HEK293 (cell line): ENCODE results near the gene CEMIP2.

Source experiments
- CTCF ChIA-PET: fragments of 350-600 bp; formaldehyde crosslinking; extraction: SDS; loops from one replicate; lab custom pipeline; 2021; ENCODE audit warnings: antibody characterized with exemption; lab: Yijun Ruan, JAX
- POLR2A ChIA-PET: fragments of 300-600 bp; formaldehyde crosslinking; extraction: SDS; loops from one replicate; lab custom pipeline; 2020; ENCODE audit warnings: antibody characterized with exemption, inconsistent platforms; lab: Yijun Ruan, JAX
- H3K27ac ChIP-seq: fragments of 200-500 bp; sonication (Bioruptor generic); 2 replicates; pipeline ENCODE4 v1.5.1; 2014; ENCODE audit warnings: low read depth, low read length, control low read depth, inconsistent platforms; ENCODE audit errors: extremely low read depth
- H3K36me3 ChIP-seq, 2 experiments: fragments of 200-500 bp in 1 of 2; sonication (Bioruptor generic) in 1 of 2; 1 replicate in 1 of 2; 2 replicates in 1 of 2; pipeline ENCODE4 v1.5.1; 2014 to 2017; ENCODE audit warnings: inconsistent platforms in 2 of 2, low read length in 2 of 2; ENCODE audit not compliant: control insufficient read depth in 2 of 2, insufficient read depth in 1 of 2
- H3K4me1 ChIP-seq: fragments of 200-500 bp; sonication (Bioruptor generic); 2 replicates; pipeline ENCODE4 v1.5.1; 2014; ENCODE audit warnings: mild to moderate bottlenecking, low read length, inconsistent platforms; ENCODE audit not compliant: control insufficient read depth, insufficient read depth
- H3K4me3 ChIP-seq: 2 replicates; pipeline ENCODE4 v1.5.1; 2011; ENCODE audit warnings: low read depth, mild to moderate bottlenecking, control low read depth, low read length, moderate library complexity
- H3K9me3 ChIP-seq: fragments of 200-500 bp; sonication (Bioruptor generic); 2 replicates; pipeline ENCODE4 v1.5.1; 2014; ENCODE audit warnings: low read depth, low read length, inconsistent platforms; ENCODE audit not compliant: control insufficient read depth, insufficient read depth
- FEZF1 ChIP-seq: fragments of 450-650 bp; formaldehyde crosslinking; IDR thresholded peaks from 2 replicates; pipeline ENCODE4 v1.5.1; 2016; ENCODE audit warnings: missing biosample characterization, missing genetic modification characterization
- GLI4 ChIP-seq: fragments of 450-650 bp; formaldehyde crosslinking; IDR thresholded peaks from 2 replicates; pipeline ENCODE4 v1.5.1; 2016; ENCODE audit warnings: missing biosample characterization, missing genetic modification characterization
- WT1 ChIP-seq: fragments of 450-650 bp; formaldehyde crosslinking; IDR thresholded peaks from 2 replicates; pipeline ENCODE4 v1.5.1; 2016; ENCODE audit warnings: missing biosample characterization, missing genetic modification characterization
- ZEB2 ChIP-seq: fragments of 450-650 bp; formaldehyde crosslinking; IDR thresholded peaks from 2 replicates; pipeline ENCODE4 v1.5.1; 2016; ENCODE audit warnings: missing biosample characterization, missing genetic modification characterization
- ZNF16 ChIP-seq: fragments of 450-650 bp; formaldehyde crosslinking; IDR thresholded peaks from 2 replicates; pipeline ENCODE4 v1.5.1; 2016; ENCODE audit warnings: low read depth, missing biosample characterization, missing genetic modification characterization
- ZNF184 ChIP-seq: fragments of 450-650 bp; IDR thresholded peaks from 2 replicates; pipeline ENCODE4 v1.5.1; 2018; ENCODE audit warnings: missing biosample characterization, mild to moderate bottlenecking, missing genetic modification characterization
- ZNF433 ChIP-seq: fragments of 450-650 bp; formaldehyde crosslinking; IDR thresholded peaks from 2 replicates; pipeline ENCODE4 v1.5.1; 2016; ENCODE audit warnings: missing biosample characterization, missing genetic modification characterization, low read depth
- ZNF548 ChIP-seq: fragments of 450-650 bp; formaldehyde crosslinking; IDR thresholded peaks from 2 replicates; pipeline ENCODE4 v1.5.1; 2016; ENCODE audit warnings: missing biosample characterization, missing genetic modification characterization
- ZNF621 ChIP-seq: fragments of 450-650 bp; formaldehyde crosslinking; IDR thresholded peaks from 2 replicates; pipeline ENCODE4 v1.5.1; 2017; ENCODE audit warnings: missing biosample characterization, missing genetic modification characterization
- ZNF639 ChIP-seq: fragments of 450-650 bp; formaldehyde crosslinking; IDR thresholded peaks from 2 replicates; pipeline ENCODE4 v1.5.1; 2016; ENCODE audit warnings: missing biosample characterization, missing genetic modification characterization
- ZNF654 ChIP-seq: fragments of 450-650 bp; formaldehyde crosslinking; IDR thresholded peaks from 2 replicates; pipeline ENCODE4 v1.5.1; 2016; ENCODE audit warnings: low read depth, missing biosample characterization, missing genetic modification characterization
- TF ChIP-seq, protein P1 (sequence below): fragments of 450-650 bp; formaldehyde crosslinking; IDR thresholded peaks from 2 replicates; pipeline ENCODE4 v1.5.1; 2016; ENCODE audit warnings: missing biosample characterization, missing genetic modification characterization
- TF ChIP-seq, protein P2 (sequence below): fragments of 450-650 bp; formaldehyde crosslinking; IDR thresholded peaks from 2 replicates; pipeline ENCODE4 v1.5.0; 2017; ENCODE audit warnings: missing biosample characterization, missing genetic modification characterization, borderline replicate concordance
- TF ChIP-seq, protein P3 (sequence below): fragments of 450-650 bp; formaldehyde crosslinking; optimal IDR thresholded peaks from 2 replicates; pipeline ENCODE3; 2016; ENCODE audit warnings: missing biosample characterization, mild to moderate bottlenecking, missing genetic modification characterization

Gene CEMIP2

DNA sequence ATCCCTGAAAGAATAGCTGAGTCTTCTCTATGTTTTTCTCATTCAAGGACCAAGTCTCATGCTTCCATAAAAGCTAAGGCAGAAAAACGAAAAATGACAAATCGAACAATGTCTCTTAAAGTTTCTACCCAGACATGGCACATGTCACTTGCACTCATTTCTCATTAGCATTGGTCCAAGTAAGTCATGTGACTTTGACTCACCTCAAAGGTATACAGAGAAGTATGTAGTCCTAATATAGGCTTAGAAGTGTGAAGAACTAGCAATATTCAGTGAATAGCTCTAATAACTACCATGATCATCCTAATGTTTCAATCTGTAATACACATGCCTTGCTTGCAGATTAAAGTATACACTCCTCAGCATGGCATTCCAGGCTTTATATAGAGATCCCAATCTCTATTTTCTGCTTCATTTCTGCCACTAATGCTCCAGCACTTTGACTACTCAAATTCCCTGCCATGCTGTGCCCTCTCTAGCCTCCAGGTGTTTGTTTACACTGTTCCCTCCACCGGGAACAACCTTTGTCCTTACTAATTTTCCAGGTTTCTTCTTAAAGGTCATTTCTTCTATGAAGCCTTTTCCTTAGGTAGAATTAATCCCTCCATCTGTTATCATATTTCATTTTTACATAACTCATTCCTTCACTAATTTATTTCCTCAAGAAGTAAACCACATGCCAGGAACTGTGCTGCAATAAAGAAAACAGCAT, 98.9 kb downstream of the CEMIP2 start:
- Histone ChIP-seq H3K4me3 (no peak overlapping the region), H3K9me3 (no peaks in the 10 kb centered on the region), H3K4me1 (no peaks in the 10 kb centered on the region), H3K36me3 (no peaks in the 10 kb centered on the region)
- ChIA-PET CTCF (interaction anchor here (0.7 kb wide), 1 partner anchor 188 kb away, joined by 3 read pairs; no protein-coding TSS in a partner anchor), POLR2A (no interaction called here)
- TF ChIP-seq ZNF184 (tag by site-specific recombination) (no peak), WT1 (tag by site-specific recombination) (no peak), GLI4 (no peak), ZNF16 (tag by site-specific recombination) (no peak)
- TF ChIP-seq, all 188 proteins: peak for 0
- no peak overlapping the region for H3K27ac ChIP-seq

DNA sequence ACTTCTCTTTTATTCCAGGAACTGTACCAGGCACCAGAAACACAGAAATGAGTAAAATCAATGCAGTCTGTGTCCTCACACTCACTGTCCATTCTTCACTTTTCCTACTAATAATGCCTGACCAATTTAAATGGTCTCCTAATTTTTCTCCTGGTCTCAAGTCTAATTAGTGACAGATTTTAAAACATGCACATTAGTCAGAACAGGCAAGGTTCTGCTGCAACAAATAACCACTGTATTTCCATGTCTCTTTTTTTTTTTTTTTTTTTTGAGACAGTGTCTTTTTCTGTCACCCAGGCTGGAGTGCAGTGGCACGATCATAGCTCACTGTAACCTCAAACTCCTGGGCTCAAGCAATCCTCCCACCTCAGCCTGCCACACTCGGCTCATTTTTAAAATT, 99.6 kb downstream of the CEMIP2 start:
- TF ChIP-seq ZNF654, result no peak
- no peak for TF ChIP-seq ZNF548 (tag by site-specific recombination)
- no peak for TF ChIP-seq ZNF639 (tag by site-specific recombination)
- no peak for TF ChIP-seq ZEB2 (tag by site-specific recombination)
- no peak for TF ChIP-seq FEZF1 (tag by site-specific recombination)
- no peak for TF ChIP-seq ZNF433 (tag by site-specific recombination)
- no peak for TF ChIP-seq ZNF621 (tag by site-specific recombination)
- Histone ChIP-seq H3K4me1 (no peaks in the 10 kb centered on the region), H3K4me3 (no peak overlapping the region), H3K36me3 (no peaks in the 10 kb centered on the region), H3K27ac (no peak overlapping the region), H3K9me3 (no peaks in the 10 kb centered on the region)
- CTCF ChIA-PET, result no interaction called here
- POLR2A ChIA-PET, result no interaction called here

DNA sequence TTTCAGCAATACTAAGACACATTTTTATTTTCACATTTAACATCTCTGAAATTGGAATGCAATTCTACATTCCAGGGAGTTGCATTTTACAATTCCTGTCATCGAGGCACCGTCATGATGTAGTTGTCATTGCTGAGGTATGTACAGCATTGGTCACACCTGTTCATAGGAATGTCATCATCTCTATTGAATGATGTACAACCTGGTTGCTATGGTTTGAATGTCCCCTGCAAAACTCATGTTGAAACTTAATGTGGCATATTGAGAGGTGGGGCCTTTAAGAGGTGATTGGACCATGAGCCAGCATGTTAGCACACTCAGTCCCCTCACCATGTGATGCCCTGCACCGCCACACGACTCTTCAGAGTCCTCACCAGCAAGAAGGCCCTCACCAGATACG, 103.1 kb downstream of the CEMIP2 start:
- Histone ChIP-seq H3K9me3 (no peaks in the 10 kb centered on the region), H3K36me3 (no peaks in the 10 kb centered on the region), H3K27ac (no peak overlapping the region), H3K4me1 (no peaks in the 10 kb centered on the region), H3K4me3 (no peak overlapping the region)
- POLR2A ChIA-PET, result no interaction called here
- CTCF ChIA-PET, result interaction anchor here (1.0 kb wide), 1 partner anchor 154 kb away, joined by 3 read pairs; no protein-coding TSS in a partner anchor
- TF ChIP-seq, protein P1, sequence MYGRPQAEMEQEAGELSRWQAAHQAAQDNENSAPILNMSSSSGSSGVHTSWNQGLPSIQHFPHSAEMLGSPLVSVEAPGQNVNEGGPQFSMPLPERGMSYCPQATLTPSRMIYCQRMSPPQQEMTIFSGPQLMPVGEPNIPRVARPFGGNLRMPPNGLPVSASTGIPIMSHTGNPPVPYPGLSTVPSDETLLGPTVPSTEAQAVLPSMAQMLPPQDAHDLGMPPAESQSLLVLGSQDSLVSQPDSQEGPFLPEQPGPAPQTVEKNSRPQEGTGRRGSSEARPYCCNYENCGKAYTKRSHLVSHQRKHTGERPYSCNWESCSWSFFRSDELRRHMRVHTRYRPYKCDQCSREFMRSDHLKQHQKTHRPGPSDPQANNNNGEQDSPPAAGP, result no peak
- TF ChIP-seq, protein P2, sequence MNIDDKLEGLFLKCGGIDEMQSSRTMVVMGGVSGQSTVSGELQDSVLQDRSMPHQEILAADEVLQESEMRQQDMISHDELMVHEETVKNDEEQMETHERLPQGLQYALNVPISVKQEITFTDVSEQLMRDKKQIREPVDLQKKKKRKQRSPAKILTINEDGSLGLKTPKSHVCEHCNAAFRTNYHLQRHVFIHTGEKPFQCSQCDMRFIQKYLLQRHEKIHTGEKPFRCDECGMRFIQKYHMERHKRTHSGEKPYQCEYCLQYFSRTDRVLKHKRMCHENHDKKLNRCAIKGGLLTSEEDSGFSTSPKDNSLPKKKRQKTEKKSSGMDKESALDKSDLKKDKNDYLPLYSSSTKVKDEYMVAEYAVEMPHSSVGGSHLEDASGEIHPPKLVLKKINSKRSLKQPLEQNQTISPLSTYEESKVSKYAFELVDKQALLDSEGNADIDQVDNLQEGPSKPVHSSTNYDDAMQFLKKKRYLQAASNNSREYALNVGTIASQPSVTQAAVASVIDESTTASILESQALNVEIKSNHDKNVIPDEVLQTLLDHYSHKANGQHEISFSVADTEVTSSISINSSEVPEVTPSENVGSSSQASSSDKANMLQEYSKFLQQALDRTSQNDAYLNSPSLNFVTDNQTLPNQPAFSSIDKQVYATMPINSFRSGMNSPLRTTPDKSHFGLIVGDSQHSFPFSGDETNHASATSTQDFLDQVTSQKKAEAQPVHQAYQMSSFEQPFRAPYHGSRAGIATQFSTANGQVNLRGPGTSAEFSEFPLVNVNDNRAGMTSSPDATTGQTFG (tag by site-specific recombination), result no peak
- TF ChIP-seq, protein P3, sequence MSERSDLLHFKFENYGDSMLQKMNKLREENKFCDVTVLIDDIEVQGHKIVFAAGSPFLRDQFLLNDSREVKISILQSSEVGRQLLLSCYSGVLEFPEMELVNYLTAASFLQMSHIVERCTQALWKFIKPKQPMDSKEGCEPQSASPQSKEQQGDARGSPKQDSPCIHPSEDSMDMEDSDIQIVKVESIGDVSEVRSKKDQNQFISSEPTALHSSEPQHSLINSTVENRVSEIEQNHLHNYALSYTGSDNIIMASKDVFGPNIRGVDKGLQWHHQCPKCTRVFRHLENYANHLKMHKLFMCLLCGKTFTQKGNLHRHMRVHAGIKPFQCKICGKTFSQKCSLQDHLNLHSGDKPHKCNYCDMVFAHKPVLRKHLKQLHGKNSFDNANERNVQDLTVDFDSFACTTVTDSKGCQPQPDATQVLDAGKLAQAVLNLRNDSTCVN (tag by site-specific recombination), result no peak
